IMR-90 (cell line): Measurements from ENCODE around the gene ANO4. TPM values are rescaled to one million over a fixed set of nuclear protein-coding genes. Genes with fewer than 3 reads are reported as not detected.

Experiments used
- ATAC-seq: fragments of 200-7000 bp; cut with Tn5 transposase; 2 replicates; pipeline ENCODE4 v1.9.1; 2020; ENCODE audit warnings: low read depth, mild to moderate bottlenecking, moderate library complexity
- BruUV-seq: library from RNA; stranded (reverse); fragments of 400-500 nt; replicated peaks from 2 replicates; lab custom pipeline; 2021; lab: Mats Ljungman, UMichigan
- CTCF ChIA-PET: fragments of 300-600 bp; formaldehyde crosslinking; extraction: SDS; loops from one replicate; lab custom pipeline; 2021; ENCODE audit warnings: antibody characterized with exemption; lab: Yijun Ruan, JAX
- POLR2A ChIA-PET: fragments of 300-600 bp; sonication (Branson Sonifier 250); formaldehyde crosslinking; loops from one replicate; lab custom pipeline; 2022; ENCODE audit warnings: antibody characterized with exemption; ENCODE audit not compliant: unreplicated experiment; lab: Charles Lee
- DNase-seq: peaks from one replicate; pipeline ENCODE4 v3.0.0; 2013
- H2AFZ ChIP-seq: replicated peaks from 2 replicates; pipeline ENCODE3; 2013; ENCODE audit warnings: low read length, mild to moderate bottlenecking; ENCODE audit not compliant: poor library complexity
- H2AK5ac ChIP-seq: 2 replicates; pipeline ENCODE4 v1.6.1; 2013; ENCODE audit warnings: low read depth, low read length, inconsistent platforms
- H2AK9ac ChIP-seq: replicated peaks from 2 replicates; pipeline ENCODE3; 2013; ENCODE audit warnings: mild to moderate bottlenecking, low read depth, low read length, moderate library complexity; ENCODE audit not compliant: poor library complexity
- H2BK120ac ChIP-seq: 2 replicates; pipeline ENCODE4 v1.6.1; 2013; ENCODE audit warnings: low read depth, low read length, inconsistent platforms
- H2BK15ac ChIP-seq: 3 replicates; pipeline ENCODE4 v1.6.1; 2013; ENCODE audit warnings: low read depth, low read length, inconsistent platforms
- H2BK20ac ChIP-seq: 2 replicates; pipeline ENCODE4 v1.6.1; 2013; ENCODE audit warnings: low read depth, mild to moderate bottlenecking, inconsistent platforms, low read length, moderate library complexity
- H2BK5ac ChIP-seq: 2 replicates; pipeline ENCODE4 v1.6.1; 2013; ENCODE audit warnings: mild to moderate bottlenecking, low read depth, low read length, inconsistent platforms; ENCODE audit not compliant: poor library complexity, severe bottlenecking
- H3K14ac ChIP-seq: replicated peaks from 2 replicates; pipeline ENCODE4 v1.6.1; 2013; ENCODE audit warnings: low read depth, low read length, inconsistent platforms
- H3K18ac ChIP-seq: 2 replicates; pipeline ENCODE4 v1.6.1; 2013; ENCODE audit warnings: low read depth, low read length, control low read depth
- H3K23ac ChIP-seq: 2 replicates; pipeline ENCODE4 v1.6.1; 2013; ENCODE audit warnings: low read depth, low read length, inconsistent platforms
- H3K27ac ChIP-seq: 2 replicates; pipeline ENCODE4 v1.5.1; 2013; ENCODE audit warnings: mild to moderate bottlenecking, control low read depth, low read length; ENCODE audit not compliant: insufficient read depth
- H3K27me3 ChIP-seq: 2 replicates; pipeline ENCODE4 v1.6.1; 2013; ENCODE audit warnings: low read length; ENCODE audit not compliant: control insufficient read depth, insufficient read depth
- H3K36me3 ChIP-seq: 2 replicates; pipeline ENCODE4 v1.6.1; 2013; ENCODE audit warnings: low read length, mixed read lengths; ENCODE audit not compliant: control insufficient read depth, insufficient read depth
- H3K4ac ChIP-seq: 2 replicates; pipeline ENCODE4 v1.6.1; 2013; ENCODE audit warnings: low read depth, low read length, inconsistent platforms
- H3K4me1 ChIP-seq: 2 replicates; pipeline ENCODE4 v1.6.1; 2013; ENCODE audit warnings: low read length, mixed read lengths; ENCODE audit not compliant: control insufficient read depth, insufficient read depth
- H3K4me2 ChIP-seq: 2 replicates; pipeline ENCODE4 v1.6.1; 2013; ENCODE audit warnings: low read depth, mild to moderate bottlenecking, control low read depth, low read length, moderate library complexity
- H3K4me3 ChIP-seq: 2 replicates; pipeline ENCODE4 v1.5.1; 2013; ENCODE audit warnings: low read depth, mild to moderate bottlenecking, control low read depth, low read length, moderate library complexity; ENCODE audit not compliant: insufficient read depth
- H3K56ac ChIP-seq: 2 replicates; pipeline ENCODE4 v1.6.1; 2013; ENCODE audit warnings: low read length, inconsistent platforms; ENCODE audit not compliant: insufficient read depth; ENCODE audit errors: extremely low read depth
- H3K79me1 ChIP-seq, 2 experiments: 2 replicates each; pipeline ENCODE4 v1.6.1; 2013; ENCODE audit warnings: low read length in 2 of 2, inconsistent platforms in 1 of 2, low read depth in 1 of 2
- H3K9ac ChIP-seq: 2 replicates; pipeline ENCODE4 v1.6.1; 2013; ENCODE audit warnings: low read depth, low read length, control low read depth
- H3K9me1 ChIP-seq: 2 replicates; pipeline ENCODE4 v1.6.1; 2013; ENCODE audit warnings: low read length, inconsistent platforms; ENCODE audit not compliant: insufficient read depth
- H3K9me3 ChIP-seq: 2 replicates; pipeline ENCODE4 v1.6.1; 2013; ENCODE audit warnings: low read length; ENCODE audit not compliant: control insufficient read depth, insufficient read depth
- H4K20me1 ChIP-seq: 2 replicates; pipeline ENCODE4 v1.6.1; 2013; ENCODE audit warnings: low read length, inconsistent platforms; ENCODE audit not compliant: insufficient read depth
- H4K5ac ChIP-seq: 2 replicates; pipeline ENCODE4 v1.6.1; 2013; ENCODE audit warnings: mild to moderate bottlenecking, low read depth, low read length, control low read depth
- H4K8ac ChIP-seq, 2 experiments: 2 replicates each; pipeline ENCODE4 v1.6.1; 2013; ENCODE audit warnings: low read depth in 2 of 2, low read length in 2 of 2, control low read depth in 1 of 2, inconsistent platforms in 1 of 2
- H4K91ac ChIP-seq: 2 replicates; pipeline ENCODE4 v1.6.1; 2013; ENCODE audit warnings: low read depth, low read length, inconsistent platforms; ENCODE audit not compliant: insufficient read depth
- MAZ ChIP-seq: IDR thresholded peaks from 2 replicates; pipeline ENCODE4 v1.6.1; 2012; ENCODE audit warnings: low read depth, mild to moderate bottlenecking, low read length, improper control_type of control experiment, moderate library complexity, borderline replicate concordance
- RAD21 ChIP-seq: IDR thresholded peaks from 2 replicates; pipeline ENCODE4 v1.6.1; 2012; ENCODE audit warnings: low read length, improper control_type of control experiment
- RCOR1 ChIP-seq: IDR thresholded peaks from 2 replicates; pipeline ENCODE4 v1.6.1; 2012; ENCODE audit warnings: mild to moderate bottlenecking, low read length, improper control_type of control experiment; ENCODE audit not compliant: insufficient replicate concordance
- WGBS, 2 experiments: methylation state at CpG; one replicate each; pipeline versions ENCODE4 v1.1.5 to v1.1.7; 2013; ENCODE audit warnings: missing lambda C conversion rate in 2 of 2; ENCODE audit not compliant: insufficient read length in 1 of 2; ENCODE audit errors: extremely low coverage in 2 of 2; 5-methylcytosine and 5-hydroxymethylcytosine counted together
- dilution Hi-C: fragments of 300-500 bp; cut with HindIII; formaldehyde crosslinking; loops from one replicate; pipeline ENCODE4 v1.14.3; 2018; ENCODE audit warnings: low sequenced_read_pairs; ENCODE audit not compliant: unreplicated experiment
- in situ Hi-C: fragments of 300-500 bp; cut with MboI; formaldehyde crosslinking; loops from 3 replicates; pipeline ENCODE4 v1.14.3; 2019; ENCODE audit warnings: low sequenced_read_pairs, inconsistent platforms, mixed read lengths
- intact Hi-C: fragments of 100-400 bp; cut with micrococcal nuclease; formaldehyde crosslinking; loops from 2 replicates; pipeline ENCODE4 v1.10.0; 2022
- polyA plus RNA-seq, 3 experiments: library from polyadenylated mRNA; depleted of rRNA; stranded (reverse); fragments of >200 nt; gene quantifications; 2 replicates each; pipeline ENCODE4 v1.2.3, GENCODE V29; 2012; ENCODE audit warnings: low replicate concordance in 1 of 3
- total RNA-seq: library from RNA; depleted of rRNA; stranded (reverse); fragments of >200 nt; gene quantifications from 2 replicates; pipeline ENCODE4 v1.2.3, GENCODE V29; 2012
- TF ChIP-seq, protein P1 (sequence below): fragments of 150-350 bp; IDR thresholded peaks from 2 replicates; pipeline ENCODE4 v1.6.1; 2016; ENCODE audit warnings: low read depth, mild to moderate bottlenecking, low read length, moderate library complexity, borderline replicate concordance

The ANO4 gene
- total and polyA plus RNA-seq, 2 of the 4 experiments (the other 2 are of a cell fraction): 4.7 to 10.2 TPM

DNA sequence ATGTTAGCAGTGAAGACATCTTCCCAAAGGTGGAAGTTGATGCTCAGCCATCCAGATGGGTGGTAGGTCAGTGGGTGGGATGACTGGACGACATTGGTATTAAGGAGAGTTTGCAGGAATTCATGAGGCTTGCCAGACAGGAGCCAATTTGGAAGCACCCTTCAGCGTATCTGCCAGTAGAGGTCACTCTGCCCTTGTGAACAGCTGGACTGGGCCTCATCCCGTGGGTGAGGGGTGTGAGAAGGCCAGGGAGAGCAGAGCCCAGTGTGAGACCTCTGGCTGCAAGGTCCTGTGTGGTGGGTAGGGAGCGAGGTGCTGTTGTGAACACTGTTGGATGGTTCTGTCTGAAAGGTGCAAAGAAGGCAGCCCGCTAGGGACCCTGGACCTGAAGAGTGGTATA is 377.7 kb downstream of the ANO4 start:
- ChIA-PET CTCF (no interaction called here), POLR2A (no interaction called here)
- no peaks in the 10 kb centered on the region for H3K9me1 ChIP-seq
- BruUV-seq: no TSS peak
- no peak overlapping the region for H2AK9ac ChIP-seq
- DNase-seq: peak; percentile 10
- no peak overlapping the region for H2BK15ac ChIP-seq
- no peaks in the 10 kb centered on the region for H3K4me1 ChIP-seq
- in situ Hi-C loops: no loop called here
- no peak overlapping the region for H2BK20ac ChIP-seq
- H3K4me2 ChIP-seq: no peak overlapping the region
- no peak overlapping the region for H4K5ac ChIP-seq
- H3K27me3 ChIP-seq: no peaks in the 10 kb centered on the region
- no peaks in the 10 kb centered on the region for H4K20me1 ChIP-seq
- no peak overlapping the region for H3K27ac ChIP-seq
- H3K18ac ChIP-seq: no peak overlapping the region
- no peak overlapping the region for H4K91ac ChIP-seq
- no peak overlapping the region for H2AK5ac ChIP-seq
- no peak overlapping the region for H4K8ac ChIP-seq
- dilution Hi-C loops: no loop called here
- peak; percentile 53; the same call in 1 of the 2 replicates for ATAC-seq
- WGBS, 2 experiments: 0% methylated on average over 1 of the region's 5 CpGs; no CpG with 5 or more reads in 1 of the 2 experiments
- no peak overlapping the region for H3K56ac ChIP-seq
- H3K36me3 ChIP-seq: no peaks in the 10 kb centered on the region
- no peak overlapping the region for H3K4me3 ChIP-seq
- no peaks in the 10 kb centered on the region for H3K9me3 ChIP-seq
- H2BK120ac ChIP-seq: no peak overlapping the region
- H3K14ac ChIP-seq: no peak overlapping the region
- no peak for TF ChIP-seq MAZ
- 0 out of 2 replicates have a peak, but pooled peaks have one; percentile 4 for TF ChIP-seq RAD21
- TF ChIP-seq RCOR1: no peak
- TF ChIP-seq, protein P1, sequence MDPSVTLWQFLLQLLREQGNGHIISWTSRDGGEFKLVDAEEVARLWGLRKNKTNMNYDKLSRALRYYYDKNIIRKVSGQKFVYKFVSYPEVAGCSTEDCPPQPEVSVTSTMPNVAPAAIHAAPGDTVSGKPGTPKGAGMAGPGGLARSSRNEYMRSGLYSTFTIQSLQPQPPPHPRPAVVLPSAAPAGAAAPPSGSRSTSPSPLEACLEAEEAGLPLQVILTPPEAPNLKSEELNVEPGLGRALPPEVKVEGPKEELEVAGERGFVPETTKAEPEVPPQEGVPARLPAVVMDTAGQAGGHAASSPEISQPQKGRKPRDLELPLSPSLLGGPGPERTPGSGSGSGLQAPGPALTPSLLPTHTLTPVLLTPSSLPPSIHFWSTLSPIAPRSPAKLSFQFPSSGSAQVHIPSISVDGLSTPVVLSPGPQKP: no peak
- H3K23ac ChIP-seq: no peak overlapping the region
- H2BK5ac ChIP-seq: no peak overlapping the region
- intact Hi-C loops: loop anchor here (1.0 kb wide), 1 partner anchor 151 kb away; no protein-coding TSS in a partner anchor
- H2AFZ ChIP-seq: no peak overlapping the region
- no peak overlapping the region for H3K9ac ChIP-seq
- no peaks in the 10 kb centered on the region for H3K79me1 ChIP-seq
- no peak overlapping the region for H3K4ac ChIP-seq
